ENCODE results near the gene SCG2. TPM values are rescaled to one million over a fixed set of nuclear protein-coding genes. Genes with fewer than 3 reads are reported as not detected.
A peak's percentile ranks its signal among the peaks of the same experiment; 100 is the strongest.

The SCG2 gene
- total RNA-seq, 1 donor from 2014 or later: 134 TPM

GRCh38 chr2:223634238-223634637, 32.1 kb upstream of the SCG2 start:
- TF ChIP-seq CTCF (IDR thresholded peaks at IDR 0.05): no peak
- H3K27me3 Mint-ChIP-seq (ENCODE audit: unreplicated experiment): no peaks in the 10 kb centered on the region
- H3K4me1 Mint-ChIP-seq (ENCODE audit: unreplicated experiment): peaks cover 21% of the 10 kb centered on the region
- H3K9me3 Mint-ChIP-seq (ENCODE audit: unreplicated experiment): peaks cover 7% of the 10 kb centered on the region
- no peak for DNase-seq (ENCODE audit: extremely low spot score, unreplicated experiment)
- no peak overlapping the region for H3K27ac Mint-ChIP-seq (ENCODE audit: unreplicated experiment)
- no peak overlapping the region for H3K4me3 Mint-ChIP-seq (ENCODE audit: unreplicated experiment)
- H3K36me3 Mint-ChIP-seq (ENCODE audit: unreplicated experiment): no peaks in the 10 kb centered on the region

GRCh38 chr2:223633656-223634055, 31.5 kb upstream of the SCG2 start:
- Mint-ChIP-seq H3K27ac (ENCODE audit: unreplicated experiment) (no peak overlapping the region), H3K4me1 (ENCODE audit: unreplicated experiment) (peaks cover 21% of the 10 kb centered on the region), H3K9me3 (ENCODE audit: unreplicated experiment) (peaks cover 3% of the 10 kb centered on the region), H3K4me3 (ENCODE audit: unreplicated experiment) (no peak overlapping the region), H3K27me3 (ENCODE audit: unreplicated experiment) (no peaks in the 10 kb centered on the region), H3K36me3 (ENCODE audit: unreplicated experiment) (no peaks in the 10 kb centered on the region)
- no peak for TF ChIP-seq CTCF (IDR thresholded peaks at IDR 0.05)
- DNase-seq (ENCODE audit: extremely low spot score, unreplicated experiment): no peak

GRCh38 chr2:223632826-223633225, 30.7 kb upstream of the SCG2 start:
- no peak for TF ChIP-seq CTCF (IDR thresholded peaks at IDR 0.05)
- Mint-ChIP-seq H3K27ac (ENCODE audit: unreplicated experiment) (no peak overlapping the region), H3K4me1 (ENCODE audit: unreplicated experiment) (peaks cover 16% of the 10 kb centered on the region), H3K36me3 (ENCODE audit: unreplicated experiment) (no peaks in the 10 kb centered on the region), H3K27me3 (ENCODE audit: unreplicated experiment) (no peaks in the 10 kb centered on the region), H3K4me3 (ENCODE audit: unreplicated experiment) (no peak overlapping the region), H3K9me3 (ENCODE audit: unreplicated experiment) (no peaks in the 10 kb centered on the region)
- DNase-seq (ENCODE audit: extremely low spot score, unreplicated experiment): no peak

GRCh38 chr2:223626716-223627115, 24.6 kb upstream of the SCG2 start:
- Mint-ChIP-seq H3K36me3 (ENCODE audit: unreplicated experiment) (no peaks in the 10 kb centered on the region), H3K27ac (ENCODE audit: unreplicated experiment) (peak overlapping the region; percentile 44), H3K4me3 (ENCODE audit: unreplicated experiment) (no peak overlapping the region), H3K27me3 (ENCODE audit: unreplicated experiment) (no peaks in the 10 kb centered on the region), H3K4me1 (ENCODE audit: unreplicated experiment) (peaks cover 17% of the 10 kb centered on the region), H3K9me3 (ENCODE audit: unreplicated experiment) (no peaks in the 10 kb centered on the region)
- no peak for TF ChIP-seq CTCF (IDR thresholded peaks at IDR 0.05)
- no peak for DNase-seq (ENCODE audit: extremely low spot score, unreplicated experiment)

GRCh38 chr2:223625652-223626051, 23.5 kb upstream of the SCG2 start:
- TF ChIP-seq CTCF (IDR thresholded peaks at IDR 0.05): no peak
- Mint-ChIP-seq H3K9me3 (ENCODE audit: unreplicated experiment) (no peaks in the 10 kb centered on the region), H3K27me3 (ENCODE audit: unreplicated experiment) (no peaks in the 10 kb centered on the region), H3K4me3 (ENCODE audit: unreplicated experiment) (no peak overlapping the region), H3K4me1 (ENCODE audit: unreplicated experiment) (peaks cover 23% of the 10 kb centered on the region), H3K27ac (ENCODE audit: unreplicated experiment) (no peak overlapping the region), H3K36me3 (ENCODE audit: unreplicated experiment) (no peaks in the 10 kb centered on the region)
- DNase-seq (ENCODE audit: extremely low spot score, unreplicated experiment): no peak

Measured in osteocyte (in vitro differentiated cells).